ACHN (cell line): ENCODE measurements around the gene HOXB8.

Experiments used
- DNase-seq: peaks from one replicate; pipeline ENCODE4 v3.0.0-alpha.2; 2015
- in situ Hi-C: cut with HindIII; loops from 2 replicates; pipeline ENCODE4 v1.10.0; 2017; ENCODE audit warnings: low sequenced_read_pairs, low pct_ligation_motif_present, low pct_unique_long_range_greater_than_20kb

The HOXB8 gene

GRCh38 chr17:48627118-48627597, 12.1 kb upstream of the HOXB8 start:
- in situ Hi-C loops = no loop called here
- DNase-seq = no peak

DNA sequence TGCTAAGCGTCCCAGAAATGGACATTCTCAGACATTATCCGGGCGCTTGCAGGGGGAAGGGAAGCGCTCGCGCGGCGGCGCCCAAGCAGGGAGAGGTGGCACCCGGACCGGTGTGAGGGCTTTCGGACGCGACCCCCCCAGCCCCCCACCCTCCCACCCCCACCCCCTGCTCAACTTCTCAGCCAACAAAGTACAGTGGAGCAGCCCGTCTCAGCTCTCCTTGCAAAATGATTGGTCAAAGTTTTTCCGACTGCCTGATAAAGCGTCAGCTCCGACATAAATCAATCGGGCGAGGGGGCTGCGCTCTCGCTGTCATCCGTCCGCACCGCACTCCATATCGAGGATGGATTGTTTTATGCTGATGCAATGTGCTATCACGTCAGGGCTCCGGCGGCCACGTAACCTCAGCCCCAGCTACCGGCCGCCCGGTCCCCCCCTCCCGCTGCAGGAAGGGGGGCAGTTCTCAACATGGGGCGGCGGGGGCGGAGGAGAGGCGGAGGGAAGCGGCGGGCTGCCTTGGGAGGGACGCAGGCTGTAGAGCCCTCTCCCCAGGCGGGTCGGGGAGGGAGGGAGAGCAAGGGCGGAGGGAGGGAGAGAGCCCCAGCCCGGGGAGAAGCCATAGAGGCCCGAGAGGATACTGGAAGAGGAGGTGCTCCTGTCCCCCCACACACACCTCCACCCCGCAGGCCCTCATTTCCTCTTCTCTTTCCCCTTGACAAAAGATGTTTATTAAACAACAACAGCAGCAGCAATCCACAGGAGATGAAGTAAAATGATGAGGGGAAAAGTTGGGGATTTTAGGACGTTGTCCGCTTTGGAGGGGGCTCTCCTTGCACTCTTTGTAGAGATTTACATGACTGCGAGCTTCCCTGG, 11.4 kb upstream of the HOXB8 start, which contains the start of gene HOXB9:
Gene HOXB9, minus strand, starts transcription at position 114 of the 873 bp plus-strand sequence. Its CDS starts 89 bp downstream, at position 25.
- peak; percentile 96 for DNase-seq
- in situ Hi-C loops = no loop called here

- peak; percentile 77 for DNase-seq
- in situ Hi-C loops = no loop called here
Measured at GRCh38 chr17:48625495-48626244, 10.6 kb upstream of the HOXB8 start.

GRCh38 chr17:48624544-48625494, 9.7 kb upstream of the HOXB8 start:
- peak; percentile 62 for DNase-seq
- in situ Hi-C loops = no loop called here

GRCh38 chr17:48624118-48624517, 9.0 kb upstream of the HOXB8 start:
- DNase-seq = no peak

GRCh38 chr17:48623583-48623982, 8.5 kb upstream of the HOXB8 start:
- in situ Hi-C loops = no loop called here
- no peak for DNase-seq

More at GRCh38 chr17:48624118-48624517, 9.0 kb upstream of the HOXB8 start:
- in situ Hi-C loops = no loop called here

- in situ Hi-C loops = no loop called here
- DNase-seq = no peak
Measured at GRCh38 chr17:48622857-48623256, 7.8 kb upstream of the HOXB8 start.

DNA sequence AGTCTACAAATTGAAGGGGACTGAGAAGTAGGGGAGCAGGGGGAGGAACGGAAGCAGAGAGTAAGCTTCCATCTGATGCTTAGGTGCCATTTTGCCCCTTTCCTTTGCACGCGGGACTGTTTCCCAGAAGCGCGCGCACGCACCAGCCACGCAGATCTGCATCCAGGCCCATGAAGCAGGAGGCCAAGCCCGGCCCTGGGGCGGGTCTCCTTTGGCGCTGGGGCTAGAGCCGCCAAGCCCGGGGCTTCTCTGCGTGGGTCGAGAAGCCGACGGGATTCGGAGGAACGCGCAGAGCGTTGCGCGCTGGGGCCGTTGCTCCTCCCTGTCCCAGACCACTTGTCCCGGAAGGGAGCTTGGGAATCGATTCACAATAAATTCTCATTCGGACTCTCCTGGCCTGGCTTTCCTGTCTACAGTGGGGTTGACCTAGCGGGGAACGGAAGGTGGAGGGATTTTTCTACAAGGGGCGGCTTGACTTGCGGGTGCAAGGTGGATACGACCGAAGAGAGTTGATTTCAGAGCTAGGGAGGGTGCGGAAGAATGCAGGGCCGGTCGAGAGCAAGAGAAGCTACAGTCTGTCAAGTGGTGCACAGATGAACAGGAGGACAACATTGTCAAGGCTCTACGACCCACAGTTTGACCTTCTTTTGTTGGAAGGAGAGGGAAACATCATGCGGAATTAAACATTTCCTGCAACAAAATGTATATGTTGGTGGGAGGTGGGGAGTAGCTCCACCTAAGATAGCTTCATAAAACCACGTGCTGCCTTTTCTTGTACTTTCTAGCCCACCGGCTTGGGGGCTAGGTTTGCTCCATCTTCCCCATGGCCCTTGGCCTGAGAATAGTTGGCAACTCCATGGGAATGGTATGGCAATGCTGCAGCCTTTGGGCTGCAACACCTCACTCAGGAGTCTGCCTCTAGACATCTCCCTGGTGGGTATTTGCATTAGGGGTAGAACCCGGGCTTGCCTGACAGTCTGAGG, 6.6 kb upstream of the HOXB8 start:
- in situ Hi-C loops = no loop called here
- DNase-seq = no peak

GRCh38 chr17:48620461-48621139, 5.5 kb upstream of the HOXB8 start:
- no peak for DNase-seq
- in situ Hi-C loops = no loop called here

GRCh38 chr17:48619826-48620449, 4.8 kb upstream of the HOXB8 start:
- no peak for DNase-seq
- in situ Hi-C loops = no loop called here

- in situ Hi-C loops = no loop called here
- peak; percentile 91 for DNase-seq
Measured at GRCh38 chr17:48618256-48618896, 3.3 kb upstream of the HOXB8 start.

DNA sequence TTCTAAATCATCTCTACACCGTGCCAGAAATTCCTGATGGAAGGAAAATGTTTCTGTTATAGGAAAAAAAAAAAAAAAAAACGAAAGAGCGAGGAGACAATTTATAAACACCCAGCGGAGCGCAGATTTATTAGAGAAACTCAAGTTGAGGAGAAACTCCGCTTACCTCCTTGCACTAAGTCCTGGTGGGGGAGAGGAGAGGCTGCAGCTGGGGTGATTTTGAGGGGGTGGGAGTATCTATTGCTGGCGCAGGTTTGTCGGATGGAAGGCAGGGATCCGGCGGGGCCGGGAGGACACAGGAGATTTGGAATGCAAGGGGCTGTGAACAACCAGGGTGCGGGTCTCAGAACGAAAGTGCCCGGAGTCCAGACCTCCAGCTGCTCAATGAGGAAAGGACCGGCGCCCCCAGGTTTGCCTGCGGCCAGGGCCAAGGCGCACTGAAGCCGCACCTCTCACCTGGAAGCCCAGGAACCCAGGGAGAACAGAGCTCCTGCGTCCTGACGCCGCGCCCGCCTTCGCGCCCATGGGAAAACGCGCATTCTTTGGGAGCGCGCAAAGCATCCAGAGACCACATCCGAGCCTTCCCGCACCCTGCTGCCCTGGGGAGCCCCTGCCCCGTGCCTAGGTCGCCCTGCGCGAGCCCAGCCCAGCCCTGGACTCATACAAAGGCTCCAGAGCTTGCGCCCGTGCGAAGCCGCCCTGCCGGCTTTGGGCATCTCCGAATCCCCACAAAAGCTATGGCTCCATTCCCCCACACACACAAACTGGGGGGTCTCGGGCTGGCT, 2.6 kb upstream of the HOXB8 start:
- no peak for DNase-seq
- in situ Hi-C loops = no loop called here

GRCh38 chr17:48616717-48617470, 1.8 kb upstream of the HOXB8 start:
- DNase-seq = no peak
- in situ Hi-C loops = no loop called here

DNA sequence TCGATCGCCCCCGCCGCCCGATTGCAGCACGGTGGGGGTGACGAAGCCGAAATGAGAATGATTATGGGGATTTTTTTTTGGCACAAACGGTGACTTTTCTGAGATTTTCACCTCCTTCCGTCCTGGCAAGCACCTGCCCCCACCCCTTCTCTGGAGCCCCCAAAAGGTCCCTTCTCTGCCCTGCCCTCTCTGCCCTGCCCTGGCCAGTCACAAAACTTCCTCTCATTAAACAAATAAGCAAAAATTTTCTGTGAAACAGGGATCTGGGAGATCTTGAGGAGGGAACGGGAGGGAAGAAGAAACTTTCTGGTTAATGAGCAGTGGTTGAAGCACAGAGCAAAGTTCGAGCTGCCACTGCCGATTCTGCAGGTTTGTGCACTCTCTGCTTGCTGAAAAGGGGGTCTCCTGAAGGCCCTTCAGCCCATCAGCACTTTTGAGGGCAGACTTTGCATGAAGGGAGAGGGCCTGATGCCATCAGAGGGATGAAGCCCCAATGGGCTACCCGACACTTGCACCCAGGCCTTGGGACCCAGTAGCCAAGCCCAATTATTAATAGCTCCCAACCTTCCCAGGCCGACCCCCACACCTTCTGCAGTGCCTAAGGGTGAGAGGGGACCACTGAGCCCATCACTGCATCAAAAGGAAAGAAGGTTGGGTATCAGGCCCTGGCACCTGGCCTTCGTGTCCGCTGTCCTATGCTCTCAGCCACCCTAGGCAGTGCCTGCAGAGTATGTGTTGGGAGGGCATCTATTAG, 1.0 kb upstream of the HOXB8 start:
- in situ Hi-C loops = no loop called here
- no peak for DNase-seq
